HG03521 (cell line): ENCODE results near the gene TBRG4.

Experiments
- ATAC-seq: cut with Tn5 transposase; IDR thresholded peaks from one replicate; pipeline ENCODE4 v1.9.1; 2021; ENCODE audit warnings: mild to moderate bottlenecking, moderate library complexity; ENCODE audit not compliant: unreplicated experiment

TBRG4 gene

GRCh38 chr7:45060295-45060694 is 51.2 kb downstream of the TBRG4 start:
- ATAC-seq = no peak

- no peak for ATAC-seq
These were observed 53.6 kb downstream of the TBRG4 start for GRCh38 chr7:45057878-45058277.

- ATAC-seq = no peak
These were observed 55.8 kb downstream of the TBRG4 start for GRCh38 chr7:45055594-45056219.

GRCh38 chr7:45055016-45055415 is 56.5 kb downstream of the TBRG4 start:
- no peak for ATAC-seq

GRCh38 chr7:45054442-45054841 is 57.1 kb downstream of the TBRG4 start:
- no peak for ATAC-seq

GRCh38 chr7:45053941-45054340 is 57.6 kb downstream of the TBRG4 start:
- ATAC-seq = no peak

GRCh38 chr7:45053401-45053800 is 58.1 kb downstream of the TBRG4 start:
- ATAC-seq = no peak

- no peak for ATAC-seq
These were observed 59.5 kb downstream of the TBRG4 start for GRCh38 chr7:45052011-45052410.

GRCh38 chr7:45050198-45050597 is 61.3 kb downstream of the TBRG4 start:
- ATAC-seq = no peak
